ENCODE data around the gene TSPEAR. TPM values are rescaled to one million over a fixed set of nuclear protein-coding genes. Genes with fewer than 3 reads are reported as not detected.

The TSPEAR gene
- total RNA-seq, 6 experiments from 2014 or later: not detected

GRCh38 chr21:44730951-44731579 lies 19.7 kb upstream of the TSPEAR start:
- no peak for DNase-seq
- H3K4me1 ChIP-seq: no peaks in the 10 kb centered on the region
- H3K4me3 ChIP-seq: no peak overlapping the region
- H3K27me3 ChIP-seq: no peaks in the 10 kb centered on the region
- no peaks in the 10 kb centered on the region for H3K36me3 ChIP-seq
- H3K9me3 ChIP-seq: no peaks in the 10 kb centered on the region
- WGBS (ENCODE audit: insufficient coverage, low coverage, low lambda C conversion rate, missing lambda C conversion rate): 73% methylated on average over 7 of the region's 9 CpGs
- H3K27ac ChIP-seq: no peak overlapping the region
- TF ChIP-seq CTCF (IDR thresholded peaks at IDR 0.05): no peak
- TF ChIP-seq POLR2A (IDR thresholded peaks at IDR 0.05): no peak
- no peak for ATAC-seq
- intact Hi-C loops (cut with DNase I): no loop called here

- no peak for DNase-seq
- WGBS (ENCODE audit: insufficient coverage, low coverage, low lambda C conversion rate, missing lambda C conversion rate): 89% methylated on average over 3 of the region's 7 CpGs
- intact Hi-C loops (cut with DNase I): no loop called here
- Histone ChIP-seq H3K27me3 (no peaks in the 10 kb centered on the region), H3K4me3 (no peak overlapping the region), H3K36me3 (no peaks in the 10 kb centered on the region), H3K4me1 (no peaks in the 10 kb centered on the region), H3K9me3 (no peaks in the 10 kb centered on the region), H3K27ac (no peak overlapping the region)
- TF ChIP-seq POLR2A (IDR thresholded peaks at IDR 0.05) (no peak), CTCF (IDR thresholded peaks at IDR 0.05) (no peak)
- ATAC-seq: no peak
Measured at GRCh38 chr21:44730028-44730395, 18.6 kb upstream of the TSPEAR start.

GRCh38 chr21:44729336-44730027 lies 18.1 kb upstream of the TSPEAR start:
- Histone ChIP-seq H3K4me3 (no peak overlapping the region), H3K36me3 (no peaks in the 10 kb centered on the region), H3K27ac (no peak overlapping the region), H3K4me1 (no peaks in the 10 kb centered on the region), H3K27me3 (no peaks in the 10 kb centered on the region), H3K9me3 (no peaks in the 10 kb centered on the region)
- no peak for DNase-seq
- intact Hi-C loops (cut with DNase I): no loop called here
- no peak for ATAC-seq
- TF ChIP-seq POLR2A (IDR thresholded peaks at IDR 0.05) (no peak), CTCF (IDR thresholded peaks at IDR 0.05) (no peak)
- no CpG with 5 or more reads among the region's 23 CpGs for WGBS (ENCODE audit: insufficient coverage, low coverage, low lambda C conversion rate, missing lambda C conversion rate)

DNA sequence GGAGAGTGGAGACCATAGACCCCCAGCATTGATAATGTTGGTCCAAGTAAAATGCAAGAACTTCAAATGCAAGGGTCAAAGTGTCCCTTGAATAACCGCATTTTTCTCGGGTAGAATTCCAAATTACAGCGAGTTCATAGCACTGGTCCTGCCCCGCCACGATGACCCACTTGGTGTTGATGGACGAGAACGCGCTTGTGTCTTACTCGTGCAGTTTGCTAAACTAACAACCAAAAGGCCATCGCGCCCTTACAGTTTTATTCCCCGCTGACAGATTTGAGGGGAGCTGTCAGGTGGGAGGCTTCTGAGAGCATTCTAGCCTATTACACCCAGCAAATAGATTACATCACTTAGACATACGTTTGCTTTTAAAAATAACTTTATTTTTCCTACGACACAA lies 17.3 kb upstream of the TSPEAR start:
- 79% methylated on average over 7 of the region's 14 CpGs for WGBS (ENCODE audit: insufficient coverage, low coverage, low lambda C conversion rate, missing lambda C conversion rate)
- Histone ChIP-seq H3K9me3 (no peaks in the 10 kb centered on the region), H3K4me3 (no peak overlapping the region), H3K27me3 (peaks cover 0 to 4% of the 10 kb centered on the region in 2 donors), H3K36me3 (no peaks in the 10 kb centered on the region), H3K27ac (no peak overlapping the region), H3K4me1 (no peaks in the 10 kb centered on the region)
- DNase-seq (no peak), ATAC-seq (no peak)
- TF ChIP-seq CTCF (IDR thresholded peaks at IDR 0.05) (no peak), POLR2A (IDR thresholded peaks at IDR 0.05) (no peak)
- intact Hi-C loops (cut with DNase I): no loop called here

Measured in right lobe of liver (tissue), 6 donors.